ENCODE data around the gene XRRA1.

- TF ChIP-seq, protein P1, sequence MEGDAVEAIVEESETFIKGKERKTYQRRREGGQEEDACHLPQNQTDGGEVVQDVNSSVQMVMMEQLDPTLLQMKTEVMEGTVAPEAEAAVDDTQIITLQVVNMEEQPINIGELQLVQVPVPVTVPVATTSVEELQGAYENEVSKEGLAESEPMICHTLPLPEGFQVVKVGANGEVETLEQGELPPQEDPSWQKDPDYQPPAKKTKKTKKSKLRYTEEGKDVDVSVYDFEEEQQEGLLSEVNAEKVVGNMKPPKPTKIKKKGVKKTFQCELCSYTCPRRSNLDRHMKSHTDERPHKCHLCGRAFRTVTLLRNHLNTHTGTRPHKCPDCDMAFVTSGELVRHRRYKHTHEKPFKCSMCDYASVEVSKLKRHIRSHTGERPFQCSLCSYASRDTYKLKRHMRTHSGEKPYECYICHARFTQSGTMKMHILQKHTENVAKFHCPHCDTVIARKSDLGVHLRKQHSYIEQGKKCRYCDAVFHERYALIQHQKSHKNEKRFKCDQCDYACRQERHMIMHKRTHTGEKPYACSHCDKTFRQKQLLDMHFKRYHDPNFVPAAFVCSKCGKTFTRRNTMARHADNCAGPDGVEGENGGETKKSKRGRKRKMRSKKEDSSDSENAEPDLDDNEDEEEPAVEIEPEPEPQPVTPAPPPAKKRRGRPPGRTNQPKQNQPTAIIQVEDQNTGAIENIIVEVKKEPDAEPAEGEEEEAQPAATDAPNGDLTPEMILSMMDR (IDR thresholded peaks at IDR 0.05), result no peak
- TF ChIP-seq POLR2A (IDR thresholded peaks at IDR 0.05), result no peak
Observed at GRCh38 chr11:74970852-74971395, 22.0 kb upstream of the XRRA1 start.

All from heart left ventricle (tissue), 13 donors.